Keratinocyte (primary cell): ENCODE data around the gene YDJC.

Experiments used
- CTCF ChIP-seq, 3 experiments: IDR thresholded peaks in 1 of 3; conservative IDR thresholded peaks in 1 of 3; optimal IDR thresholded peaks in 1 of 3; 2 replicates in 2 of 3; 3 replicates in 1 of 3; pipeline versions ENCODE3 to v1.5.1; 2011; ENCODE audit warnings: low read length in 3 of 3, mild to moderate bottlenecking in 3 of 3, moderate library complexity in 2 of 3, control low read depth in 1 of 3, inconsistent platforms in 1 of 3; ENCODE audit not compliant: insufficient read depth in 2 of 3; ENCODE audit errors: extremely low read depth in 1 of 3
- EZH2 ChIP-seq: IDR thresholded peaks from one replicate; pipeline ENCODE4 v1.6.1; 2012; ENCODE audit warnings: inconsistent platforms, mild to moderate bottlenecking, low read length, moderate library complexity

GRCh38 chr22:21660904-21661303 lies 31.1 kb upstream of the YDJC start:
- no peak for TF ChIP-seq CTCF (optimal IDR thresholded peaks at IDR 0.05 in 1 of 3, IDR thresholded peaks at IDR 0.05 in 1 of 3, conservative IDR thresholded peaks at IDR 0.05 in 1 of 3; ENCODE audit: extremely low read depth in 1 of 3, insufficient read depth in 2 of 3, low read length in 3 of 3)
- TF ChIP-seq EZH2, result no peak
